ENCODE results near the gene DHX32.
"Not testable (repeated sequence)": the region's sequence is repeated elsewhere in the genome, so short reads cannot be mapped to it uniquely, and the experiment has no call there.

Gene DHX32

DNA sequence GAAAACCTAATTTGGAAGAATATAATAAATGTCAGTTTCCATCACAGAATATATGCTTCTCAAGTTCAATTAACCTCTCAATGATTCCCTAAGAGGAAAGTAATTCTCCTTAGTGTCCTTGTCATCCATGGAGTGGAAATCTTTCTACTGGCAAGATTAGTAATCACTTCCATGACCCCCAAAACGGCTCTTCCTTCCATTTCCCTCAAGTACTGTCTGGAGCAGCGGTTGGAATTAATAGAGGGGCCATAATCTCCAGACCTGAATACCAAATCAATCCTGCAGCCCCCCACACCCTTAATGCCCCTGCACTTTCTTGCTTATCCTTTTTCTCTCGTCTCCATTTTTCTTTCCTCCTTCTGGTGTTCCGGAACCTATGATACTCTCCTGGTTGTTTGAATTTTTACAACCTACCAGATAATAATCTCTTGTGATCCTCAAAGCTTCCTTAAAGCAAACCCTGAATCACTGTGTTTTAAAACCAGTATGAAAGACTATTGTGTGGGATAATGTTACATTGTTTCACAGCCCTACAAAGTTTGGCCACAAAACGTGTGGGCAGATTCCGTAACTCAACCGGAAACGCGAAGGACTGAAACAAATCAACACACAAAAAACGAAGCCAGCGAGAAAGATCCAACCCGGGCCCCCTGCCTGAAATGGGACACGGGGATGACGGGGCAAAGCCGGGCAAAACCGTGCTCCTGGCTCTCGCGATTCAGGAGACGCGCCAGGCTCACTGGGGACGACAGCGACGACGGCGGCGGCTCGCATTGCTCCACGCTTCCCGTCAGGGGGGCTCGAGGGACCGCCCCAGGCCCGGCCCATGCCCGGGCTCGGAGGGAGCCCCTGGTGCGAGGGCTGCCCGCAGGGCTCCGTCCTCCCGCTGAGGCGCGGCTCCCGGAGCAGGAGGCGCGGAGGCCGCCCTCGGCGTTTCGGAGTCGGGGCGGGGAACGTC is 14.3 kb upstream of the DHX32 start:
- DNase-seq, result not testable (repeated sequence)

DNA sequence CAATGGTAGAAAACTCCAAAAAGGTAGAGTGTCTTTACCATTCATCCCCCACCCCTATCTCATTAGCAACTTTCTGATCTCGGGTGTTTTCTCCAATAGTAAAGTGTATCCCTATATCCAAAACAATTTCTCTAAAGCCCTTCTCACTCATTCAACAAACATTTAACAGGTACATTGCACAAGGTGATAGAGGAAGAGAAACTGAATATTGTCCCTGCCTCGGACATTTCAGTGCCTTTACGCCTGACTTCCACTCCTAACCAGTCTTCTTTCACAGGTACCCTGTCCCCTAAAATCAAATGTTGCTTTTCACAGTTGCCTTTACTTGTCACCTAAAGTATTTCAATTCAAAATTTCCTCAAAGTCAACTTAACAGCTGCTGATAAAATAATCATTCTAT is 13.1 kb upstream of the DHX32 start:
- not testable (repeated sequence) for DNase-seq

DNA sequence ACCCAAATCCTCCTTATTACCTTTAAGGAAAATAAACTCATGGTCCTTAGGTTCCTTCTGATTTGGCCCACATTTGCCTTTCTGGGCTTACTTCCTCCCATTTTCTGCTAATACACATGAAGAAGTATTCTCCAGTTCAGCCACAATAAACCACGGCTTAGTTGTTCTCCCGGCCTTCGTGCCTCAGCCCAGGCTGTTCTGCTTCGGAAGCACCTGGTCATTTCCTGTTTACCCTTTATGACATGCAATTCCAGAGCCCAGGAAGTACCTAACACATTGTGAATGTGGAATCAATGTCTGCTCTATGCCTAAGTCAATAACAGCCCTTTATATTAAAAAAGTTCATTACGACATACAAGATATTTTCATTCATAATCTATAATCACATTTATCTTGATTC is 11.3 kb upstream of the DHX32 start:
- DNase-seq, result not testable (repeated sequence)

DNA sequence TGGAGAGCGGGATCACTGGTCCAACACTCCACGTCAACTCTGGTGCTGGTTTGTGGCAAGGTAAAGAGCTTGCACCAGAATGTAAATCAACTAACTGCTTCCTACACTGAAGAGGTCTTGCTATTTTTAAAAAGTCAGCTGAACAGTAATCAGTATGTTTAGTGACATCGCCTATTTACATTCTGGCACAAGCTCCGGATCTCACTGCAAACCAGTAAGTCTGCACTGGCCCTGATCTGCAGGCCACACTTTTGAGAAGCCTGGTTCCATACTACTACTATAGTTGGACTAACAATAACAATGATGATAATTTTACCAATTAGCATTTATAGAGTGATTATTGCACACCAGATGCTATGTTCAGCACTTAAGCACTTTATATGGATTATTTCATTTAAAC is 8.3 kb upstream of the DHX32 start:
- not testable (repeated sequence) for DNase-seq

DNA sequence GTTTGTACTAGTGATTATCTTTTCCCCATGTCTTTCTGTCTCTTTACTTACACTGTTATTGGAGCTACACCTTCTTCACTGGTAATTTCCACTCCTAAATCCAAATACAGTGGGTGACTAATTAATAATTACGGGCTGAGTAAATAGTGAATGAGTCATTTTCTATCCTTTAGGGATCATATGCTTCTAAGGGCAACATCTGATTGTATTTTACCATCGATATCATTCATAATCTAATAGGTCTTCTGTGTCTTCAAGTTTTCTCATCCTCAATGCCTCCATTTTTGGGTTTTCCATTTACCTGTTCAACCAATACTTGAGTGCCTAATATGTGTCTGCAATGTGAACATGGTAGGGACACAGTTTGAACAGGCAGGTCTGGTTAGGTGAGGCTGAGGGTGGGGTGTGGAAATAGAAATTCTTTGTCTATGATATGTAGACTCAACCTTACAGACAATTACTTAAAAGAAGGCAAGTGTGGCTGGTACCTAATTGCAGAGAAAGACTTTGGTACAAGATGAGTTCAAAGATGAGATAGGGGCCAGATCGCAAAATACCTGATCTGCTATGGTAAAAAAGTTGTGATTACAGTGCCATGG is 5.9 kb upstream of the DHX32 start:
- DNase-seq, result no peak

DNA sequence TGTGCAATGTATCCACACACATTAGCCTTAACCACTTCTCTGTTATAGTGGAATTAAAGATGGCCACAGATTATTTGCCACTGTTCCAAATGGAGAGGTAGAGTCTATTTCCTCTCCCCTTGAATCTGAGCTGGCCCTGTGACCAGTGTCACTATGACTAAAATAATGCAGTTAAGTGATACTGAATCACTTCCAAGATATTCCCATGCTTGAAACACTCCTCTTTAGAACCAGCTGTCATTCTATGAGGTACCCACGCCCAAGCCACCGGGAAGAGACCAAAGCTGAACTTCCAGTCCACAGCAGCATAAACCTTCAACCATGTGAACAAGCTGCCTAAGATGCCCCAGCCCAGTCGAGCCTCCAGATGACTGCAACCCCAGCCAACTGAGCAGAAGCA is 2.1 kb upstream of the DHX32 start:
- DNase-seq, result no peak

DNA sequence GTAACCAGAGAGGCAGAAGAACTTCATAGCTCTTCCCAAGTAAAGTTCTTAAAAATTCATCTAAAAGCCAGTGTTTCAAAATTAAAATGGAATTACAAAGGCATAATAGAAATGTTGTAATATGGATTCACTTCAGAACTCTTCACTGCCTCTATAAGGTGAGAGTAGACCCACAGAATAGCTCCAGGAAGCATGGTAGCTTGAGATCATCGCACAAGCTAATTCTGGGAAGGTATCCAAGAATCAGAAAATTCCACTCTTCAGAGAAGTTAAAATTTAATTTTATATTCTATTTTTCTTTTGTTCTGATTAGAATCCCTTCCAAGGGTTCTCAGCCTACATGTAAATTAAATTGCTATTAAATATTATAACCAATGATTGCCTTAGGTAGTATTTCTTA is 1.5 kb upstream of the DHX32 start:
- DNase-seq, result no peak

DNA sequence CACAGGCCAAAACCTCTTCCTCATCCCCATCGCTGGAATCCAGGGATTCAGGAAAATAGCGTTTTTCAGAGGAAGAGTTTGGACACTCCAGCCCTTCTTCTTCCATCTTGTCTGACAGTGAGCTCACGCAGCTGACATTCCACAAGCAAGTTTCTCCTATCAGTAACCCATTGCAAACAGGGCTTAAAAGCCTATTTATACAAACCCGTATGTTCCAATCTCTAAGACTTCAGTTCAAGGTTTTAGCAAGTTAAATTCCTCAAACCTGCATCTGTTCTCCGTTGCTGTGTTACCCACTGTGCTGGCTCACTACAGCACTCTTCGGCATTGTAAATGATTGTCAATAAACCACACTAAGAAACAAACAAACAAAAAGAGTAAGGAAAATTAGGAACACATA is 373 bp downstream of the DHX32 start:
- no peak for DNase-seq

DNA sequence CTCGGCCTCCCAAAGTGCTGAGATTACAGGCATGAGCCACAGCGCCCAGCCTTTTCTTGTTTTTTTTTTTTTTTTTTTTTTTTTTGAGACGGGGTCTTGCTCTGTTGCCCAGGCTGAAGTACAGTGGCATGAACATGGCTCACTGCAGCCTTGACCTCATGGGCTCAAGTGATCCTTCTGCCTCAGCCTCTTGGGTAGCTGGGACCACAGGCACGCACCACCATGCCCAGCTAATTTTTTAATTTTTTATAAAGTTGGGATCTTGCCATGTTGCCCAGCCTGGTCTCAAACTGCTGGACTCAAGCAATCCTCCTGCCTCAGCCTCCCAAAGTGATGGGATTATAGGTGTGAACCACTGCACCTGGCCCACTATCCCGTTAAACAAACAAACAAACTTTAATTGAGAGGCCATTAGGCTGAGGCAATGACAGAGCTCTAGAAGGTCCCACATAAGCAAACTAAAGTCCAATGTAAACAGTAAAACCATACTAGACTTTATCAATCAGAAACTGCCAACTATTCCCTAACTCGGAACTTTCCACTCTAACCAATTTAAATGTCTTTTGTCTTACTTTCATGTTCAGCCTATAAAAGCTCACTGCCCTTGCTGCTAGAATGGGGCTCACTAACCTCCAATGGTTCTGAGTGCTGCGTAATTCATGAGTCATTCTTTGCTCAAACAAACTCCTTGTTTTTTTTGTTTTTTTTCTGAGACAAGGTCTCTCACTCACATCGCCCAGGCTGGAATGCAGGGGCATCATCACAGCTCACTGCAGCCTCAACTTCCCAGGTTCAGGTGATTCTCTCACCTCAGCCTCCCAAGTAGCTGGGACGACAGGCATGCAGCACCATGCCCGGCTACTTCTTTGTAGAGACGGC is 1.9 kb downstream of the DHX32 start:
- no peak for DNase-seq

DNA sequence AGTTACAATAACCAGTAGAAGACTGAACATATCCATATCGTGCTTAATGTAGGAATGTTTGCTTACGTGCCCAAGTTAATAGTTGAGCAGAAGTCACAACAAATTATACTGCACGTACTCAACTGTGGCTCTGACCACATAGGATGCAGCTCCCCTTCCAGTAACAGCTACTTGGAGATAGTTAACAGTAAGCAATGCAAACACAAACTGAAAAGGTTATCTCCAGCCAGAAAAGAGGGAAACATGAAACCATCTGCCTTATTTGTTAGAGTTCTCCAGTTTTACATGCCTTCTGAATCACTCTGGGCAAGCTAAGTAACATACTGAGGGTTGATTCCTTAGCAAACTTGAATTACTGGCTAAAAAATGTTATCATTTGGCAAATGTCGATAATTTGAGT is 9.8 kb downstream of the DHX32 start:
- no peak for DNase-seq

DNA sequence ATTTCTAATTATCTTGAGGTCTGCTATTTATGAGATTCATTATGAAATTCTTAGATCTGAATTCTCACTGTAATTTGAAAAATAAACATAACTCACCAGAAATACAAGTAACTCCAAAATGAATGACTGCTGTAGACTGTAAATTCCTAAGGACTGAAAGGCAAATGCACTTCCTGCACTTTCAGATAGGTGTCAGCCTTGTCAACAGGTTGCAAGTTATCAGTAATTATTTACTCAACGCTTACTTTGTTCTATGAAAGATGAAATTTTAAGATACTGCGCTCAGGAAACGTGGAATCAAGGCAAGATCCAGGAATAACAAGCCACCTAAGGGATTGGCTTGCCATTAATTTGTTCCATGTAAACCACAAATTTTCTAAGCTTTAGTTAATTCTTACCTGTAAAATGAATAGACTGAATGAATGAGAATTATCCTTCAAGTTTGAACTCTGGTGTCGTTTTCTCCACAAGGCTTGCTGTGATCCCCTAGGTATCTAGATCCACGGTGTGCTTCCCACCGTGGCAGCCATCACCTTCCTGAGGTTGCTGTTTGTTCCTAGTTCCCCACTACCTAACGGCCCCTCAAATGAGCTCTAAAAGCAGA is 12.6 kb downstream of the DHX32 start:
- DNase-seq, result peak; percentile 16

DNA sequence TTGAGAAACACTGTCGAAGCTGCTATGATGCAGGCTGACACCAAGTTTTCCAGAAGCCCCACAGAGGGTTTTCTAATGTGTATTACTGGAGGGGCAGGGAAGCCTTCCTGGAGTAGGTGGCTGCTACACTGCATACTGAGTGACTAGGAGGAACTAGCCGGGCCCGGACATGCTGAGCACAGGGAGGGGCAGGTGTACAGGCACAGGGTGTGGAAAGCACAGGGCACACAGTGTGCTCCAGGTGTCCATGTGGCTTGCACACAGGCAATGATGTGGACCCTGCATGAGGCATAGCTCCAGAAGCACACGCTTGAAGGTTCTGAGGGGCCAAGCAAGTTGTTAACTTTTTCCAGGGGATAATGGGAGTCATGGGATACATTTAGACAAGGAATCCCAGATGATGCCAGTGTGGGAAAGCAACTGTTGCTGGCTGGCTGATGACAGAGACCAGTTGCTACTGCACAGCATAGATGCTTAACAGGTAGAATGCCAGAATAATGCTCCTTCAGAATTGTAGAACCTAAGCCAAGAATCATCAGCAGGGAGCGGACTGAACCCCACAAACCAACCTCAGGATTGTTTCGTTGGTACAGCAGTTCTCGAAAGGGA is 14.6 kb downstream of the DHX32 start:
- DNase-seq, result no peak

DNA sequence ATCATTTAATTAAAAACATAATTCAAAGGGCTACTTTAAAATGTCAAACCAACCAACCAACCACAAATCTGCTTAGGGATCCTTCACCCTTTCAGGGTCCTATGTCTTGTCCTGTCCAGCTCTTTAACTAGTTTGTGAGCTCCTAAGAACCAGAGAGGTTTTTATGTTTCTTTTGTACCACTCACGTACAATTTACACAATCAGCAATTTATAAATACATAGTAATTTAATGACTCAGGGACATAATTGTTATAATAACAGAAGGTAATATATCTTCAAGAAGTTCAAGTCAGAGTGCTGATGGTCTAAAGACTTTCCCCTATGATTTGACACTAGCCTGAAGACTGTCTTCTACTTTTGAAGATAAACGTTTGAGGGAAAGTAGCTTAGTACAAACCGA is 16.0 kb downstream of the DHX32 start:
- DNase-seq, result no peak

DNA sequence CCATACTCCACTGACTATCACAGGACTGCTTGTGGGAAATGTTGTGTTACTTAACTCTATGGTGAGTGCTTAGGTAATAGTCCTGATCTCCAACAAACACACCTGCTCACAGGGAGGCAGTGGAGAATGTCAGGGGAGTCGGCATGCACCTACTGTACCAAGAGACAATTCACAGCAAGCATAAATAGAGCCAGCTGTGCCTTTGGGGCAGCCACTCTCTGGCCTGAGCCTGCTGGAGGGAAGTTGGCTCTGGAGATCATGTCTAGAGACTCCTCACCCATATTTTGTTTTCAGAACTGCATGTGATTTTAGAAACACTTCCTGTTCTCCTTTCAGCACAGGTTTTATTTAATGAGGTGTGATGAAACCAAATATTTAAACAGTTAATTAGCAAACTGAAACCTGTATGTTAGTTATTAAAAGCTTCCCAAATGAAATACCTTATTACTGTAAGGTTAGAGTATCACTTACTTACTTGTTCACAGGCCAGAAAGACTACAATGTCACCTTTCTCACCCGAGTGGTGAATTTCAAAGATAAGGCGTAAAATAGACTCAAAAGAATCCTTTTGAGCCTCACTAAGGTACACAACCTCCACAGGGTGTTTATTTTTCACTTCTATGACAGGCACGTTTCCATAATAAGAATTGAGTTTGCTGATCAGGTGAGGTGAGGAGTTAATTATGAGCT is 21.8 kb downstream of the DHX32 start:
- DNase-seq, result no peak

DNA sequence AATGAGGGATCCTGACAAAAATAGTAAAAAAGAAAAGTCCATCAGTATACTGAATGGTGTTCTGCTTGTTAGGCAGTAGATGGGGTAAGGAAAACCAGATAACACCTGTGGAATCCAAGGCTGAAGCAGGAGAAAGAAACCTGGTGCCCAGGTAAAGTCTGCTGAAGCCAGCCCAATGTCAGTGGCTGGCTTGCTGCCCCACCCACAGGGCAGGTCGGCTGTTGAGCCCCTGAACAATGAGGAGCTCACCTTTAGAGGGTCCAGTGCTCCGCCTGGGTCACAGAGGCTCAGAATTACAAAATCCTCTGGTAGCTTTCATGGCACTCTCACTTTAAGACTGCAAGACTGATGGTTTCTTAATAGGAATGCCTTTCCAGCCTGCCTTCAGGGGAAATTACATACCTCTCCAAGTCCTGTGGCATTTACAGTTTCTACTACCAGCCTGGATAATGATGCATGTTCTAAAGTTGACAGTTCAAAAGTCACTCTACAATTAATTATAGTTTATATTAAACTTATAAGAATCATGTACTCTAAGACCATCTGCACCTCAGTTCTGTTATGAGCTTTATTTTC is 23.8 kb downstream of the DHX32 start:
- no peak for DNase-seq

DNA sequence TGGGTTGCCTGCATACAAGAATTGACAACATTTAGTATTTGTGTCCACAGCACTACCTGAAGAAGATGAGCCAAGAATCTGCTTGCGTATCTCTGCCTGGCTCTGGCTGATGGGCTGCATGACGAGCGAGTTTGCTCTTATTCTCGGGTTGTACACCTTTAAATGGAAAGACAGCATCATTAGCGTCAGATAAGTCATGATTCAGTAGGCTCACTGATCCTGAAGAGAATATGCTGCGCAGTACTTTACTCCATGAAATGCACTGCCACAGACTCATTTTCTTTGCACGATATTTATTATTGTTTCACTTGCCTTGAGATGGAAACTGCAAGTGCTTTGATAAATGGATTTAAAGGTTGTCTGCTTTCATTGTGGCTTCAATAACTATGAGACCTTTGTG is 28.6 kb downstream of the DHX32 start:
- no peak for DNase-seq

DNA sequence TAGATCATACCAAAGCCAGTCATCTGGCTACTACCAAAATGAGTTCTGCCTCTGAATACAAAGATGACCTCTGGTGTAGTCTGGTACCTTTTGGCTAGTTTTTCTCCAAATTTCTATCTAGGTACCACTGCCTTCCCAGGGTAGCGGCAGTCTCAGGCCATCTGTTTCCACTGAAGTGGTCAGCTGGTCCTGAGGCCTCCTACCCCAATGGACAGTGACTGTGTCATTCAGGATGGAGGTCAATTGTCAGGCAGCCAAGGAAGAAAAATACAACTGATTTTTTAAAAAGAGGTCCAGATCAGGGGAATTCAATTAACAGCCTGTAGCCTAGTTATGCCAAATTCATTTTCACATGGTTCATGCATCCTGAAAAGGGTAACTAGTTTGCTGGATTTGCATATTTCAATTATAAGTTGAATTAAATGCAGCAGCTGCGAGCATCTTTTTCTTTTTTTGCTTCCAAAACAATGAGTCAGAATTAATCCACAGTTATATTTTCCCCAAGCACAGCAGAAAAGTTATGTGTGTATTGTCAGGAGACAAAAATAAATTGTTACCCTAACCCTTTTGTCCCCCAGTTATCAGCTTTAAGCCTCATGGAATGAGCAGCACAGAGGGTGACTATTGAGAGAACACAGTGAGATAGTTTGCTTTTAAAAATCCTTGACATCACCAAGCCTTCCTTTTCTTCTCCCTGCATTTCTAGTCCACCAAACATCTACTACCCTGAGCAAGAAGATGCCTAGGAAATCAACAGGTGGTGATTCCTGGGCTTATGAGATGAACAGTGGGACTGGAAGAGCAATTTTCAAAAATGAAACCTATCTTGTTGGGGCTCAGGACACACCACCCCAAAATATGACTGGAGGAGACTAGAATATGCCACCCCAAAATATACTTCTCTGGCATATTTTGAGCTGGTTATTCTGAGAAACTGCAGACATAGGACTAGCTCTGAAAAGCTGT is 30.0 kb downstream of the DHX32 start:
- DNase-seq, result no peak

DNA sequence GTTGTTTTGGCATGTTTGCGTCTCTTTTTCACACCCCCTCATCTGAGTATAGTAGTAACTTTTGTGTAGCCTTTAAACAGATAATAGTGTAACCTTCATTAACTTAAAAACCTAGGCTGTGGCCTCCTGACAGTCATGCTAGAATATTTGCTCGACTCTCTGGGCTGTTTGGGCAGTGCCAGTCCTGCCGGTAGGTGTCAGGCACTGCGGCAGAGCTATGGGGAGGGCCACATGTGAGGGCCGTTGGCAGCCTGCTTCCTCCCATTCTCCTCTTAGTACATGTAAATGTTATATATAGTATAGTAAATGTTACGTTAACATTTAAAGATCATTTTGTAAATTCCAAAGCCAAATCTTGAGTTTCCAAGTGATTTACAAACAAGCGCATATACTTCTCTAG is 31.6 kb downstream of the DHX32 start:
- DNase-seq, result no peak

DNA sequence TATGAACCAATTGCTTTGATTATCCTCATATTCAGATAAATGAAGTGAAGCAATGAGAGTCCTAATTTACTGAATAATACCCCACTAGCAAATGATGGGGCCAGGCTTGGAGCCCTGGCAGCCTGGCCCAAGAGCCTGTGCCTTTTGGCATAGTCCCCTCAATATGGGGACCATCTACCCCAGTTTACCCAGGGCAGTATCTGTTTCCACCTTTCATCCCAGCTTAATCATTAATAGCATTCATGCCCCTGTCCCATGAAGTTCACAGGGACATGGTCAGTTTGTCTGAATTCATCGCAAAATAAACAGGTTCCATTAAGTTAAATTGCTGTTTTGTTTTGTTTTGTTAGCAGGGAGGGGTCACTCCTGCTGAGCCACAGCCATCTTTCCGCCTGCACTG is 32.2 kb downstream of the DHX32 start:
- no peak for DNase-seq

DNA sequence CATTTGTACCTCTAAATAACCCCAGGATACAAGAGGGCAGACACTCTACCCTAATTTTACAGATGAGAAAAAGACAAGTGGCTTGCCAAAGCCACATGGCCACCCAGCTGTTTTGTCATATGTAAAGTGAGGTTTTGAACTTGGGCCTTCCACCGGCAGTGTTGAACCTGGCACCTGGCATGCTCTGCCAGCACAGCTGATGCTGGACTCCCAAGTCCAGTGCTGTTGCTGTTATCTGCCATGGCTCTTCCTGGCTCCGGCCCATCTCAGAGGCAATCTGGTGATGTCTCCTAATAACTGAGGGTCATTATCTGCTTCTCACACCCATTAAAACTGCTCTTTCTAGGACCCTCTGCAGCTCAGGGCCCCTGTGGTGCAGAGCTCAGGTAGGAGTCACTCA is 32.7 kb downstream of the DHX32 start:
- DNase-seq, result no peak
